AG04449 (cell line): ENCODE results near the gene FNDC4.

Source experiments
- CTCF ChIA-PET: fragments of 350-600 bp; formaldehyde crosslinking; extraction: SDS; loops from one replicate; lab custom pipeline; 2021; ENCODE audit warnings: antibody characterized with exemption; lab: Yijun Ruan, JAX
- POLR2A ChIA-PET: fragments of 400-600, 350-600 bp; formaldehyde crosslinking; extraction: SDS; loops from one replicate; lab custom pipeline; 2020; ENCODE audit warnings: antibody characterized with exemption, inconsistent platforms; lab: Yijun Ruan, JAX
- DNase-seq: peaks from one replicate; pipeline ENCODE4 v3.0.0-alpha.2; 2010; ENCODE audit warnings: low read depth, low spot score
- H3K4me3 ChIP-seq: 2 replicates; pipeline ENCODE4 v1.5.1; 2011; ENCODE audit warnings: low read depth, mild to moderate bottlenecking, control low read depth, low read length
- TF ChIP-seq, protein P1 (sequence below): IDR thresholded peaks from one replicate; pipeline ENCODE4 v1.5.1; 2011; ENCODE audit warnings: mild to moderate bottlenecking, moderate library complexity, low read length, control low read depth, inconsistent platforms; ENCODE audit not compliant: insufficient read depth; ENCODE audit errors: missing control alignments

FNDC4 gene

DNA sequence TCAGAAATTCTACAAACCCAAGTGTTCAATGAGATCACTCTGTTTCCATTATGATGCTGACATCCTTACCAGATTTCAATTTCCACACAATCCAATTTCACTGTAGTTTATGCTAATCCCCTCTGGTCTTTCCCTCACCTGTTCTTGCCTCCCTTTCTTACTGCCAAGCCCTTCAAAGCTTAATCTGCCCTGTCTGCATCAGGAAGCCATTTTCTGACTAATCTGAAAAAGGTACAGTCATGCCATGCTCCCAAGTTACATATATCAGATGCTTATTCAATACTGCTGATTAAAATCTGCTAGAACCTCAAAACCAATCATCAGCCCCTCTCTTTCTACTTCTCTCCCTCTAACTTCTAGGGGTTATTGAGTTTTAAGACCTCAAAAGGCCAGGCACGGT lies 43.9 kb downstream of the FNDC4 start:
- CTCF ChIA-PET, result no interaction called here
- POLR2A ChIA-PET, result no interaction called here
- DNase-seq, result no peak
- H3K4me3 ChIP-seq, result no peak overlapping the region
- TF ChIP-seq, protein P1, sequence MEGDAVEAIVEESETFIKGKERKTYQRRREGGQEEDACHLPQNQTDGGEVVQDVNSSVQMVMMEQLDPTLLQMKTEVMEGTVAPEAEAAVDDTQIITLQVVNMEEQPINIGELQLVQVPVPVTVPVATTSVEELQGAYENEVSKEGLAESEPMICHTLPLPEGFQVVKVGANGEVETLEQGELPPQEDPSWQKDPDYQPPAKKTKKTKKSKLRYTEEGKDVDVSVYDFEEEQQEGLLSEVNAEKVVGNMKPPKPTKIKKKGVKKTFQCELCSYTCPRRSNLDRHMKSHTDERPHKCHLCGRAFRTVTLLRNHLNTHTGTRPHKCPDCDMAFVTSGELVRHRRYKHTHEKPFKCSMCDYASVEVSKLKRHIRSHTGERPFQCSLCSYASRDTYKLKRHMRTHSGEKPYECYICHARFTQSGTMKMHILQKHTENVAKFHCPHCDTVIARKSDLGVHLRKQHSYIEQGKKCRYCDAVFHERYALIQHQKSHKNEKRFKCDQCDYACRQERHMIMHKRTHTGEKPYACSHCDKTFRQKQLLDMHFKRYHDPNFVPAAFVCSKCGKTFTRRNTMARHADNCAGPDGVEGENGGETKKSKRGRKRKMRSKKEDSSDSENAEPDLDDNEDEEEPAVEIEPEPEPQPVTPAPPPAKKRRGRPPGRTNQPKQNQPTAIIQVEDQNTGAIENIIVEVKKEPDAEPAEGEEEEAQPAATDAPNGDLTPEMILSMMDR, result no peak

DNA sequence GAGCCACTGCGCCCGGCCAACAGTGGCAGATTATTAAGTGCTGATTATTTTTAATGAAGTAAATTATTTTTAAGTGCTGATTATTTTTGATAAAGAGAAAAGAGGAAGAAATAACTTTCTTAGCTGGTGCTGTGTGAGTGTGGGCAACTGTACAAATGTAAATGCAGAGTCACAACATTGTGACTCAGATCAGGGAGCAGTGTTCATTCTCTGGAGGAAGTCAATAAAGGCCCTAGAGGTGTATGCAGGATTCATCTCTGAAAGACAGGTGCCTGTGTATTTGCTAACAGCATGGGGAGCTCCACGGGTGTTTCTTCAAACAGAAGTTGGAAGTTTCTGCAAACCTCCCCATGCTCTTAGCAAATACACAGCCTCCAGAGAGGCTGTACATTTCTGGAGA lies 46.6 kb downstream of the FNDC4 start:
- TF ChIP-seq, protein P1, result no peak
- H3K4me3 ChIP-seq, result no peak overlapping the region
- ChIA-PET CTCF (interaction anchor here (0.9 to 2.6 kb wide), 3 partner anchors 18 to 22 kb away, joined by 3 to 10 read pairs (median 3); no protein-coding TSS in a partner anchor), POLR2A (no interaction called here)
- DNase-seq, result no peak

DNA sequence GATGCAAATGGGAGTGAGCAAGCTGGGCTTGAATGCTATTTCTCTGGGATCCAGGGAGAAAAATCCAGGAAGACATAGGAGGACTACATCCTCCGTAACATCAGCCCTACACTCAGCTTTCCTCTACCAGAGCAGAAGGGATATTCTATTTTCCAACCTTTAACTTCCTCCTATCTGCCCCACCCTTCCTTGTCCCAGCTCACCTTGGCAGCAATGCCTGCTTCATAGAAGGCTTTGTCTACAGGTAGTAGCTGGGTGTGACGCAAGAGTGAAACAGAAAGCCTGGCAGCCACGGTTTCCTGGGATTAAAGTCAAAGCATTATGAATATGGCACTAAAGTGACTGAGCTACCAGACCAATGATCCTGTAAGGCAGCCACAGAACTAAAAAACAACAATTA lies 48.9 kb downstream of the FNDC4 start:
- TF ChIP-seq, protein P1, result no peak
- H3K4me3 ChIP-seq, result no peak overlapping the region
- CTCF ChIA-PET, result interaction anchor here (1.4 to 2.6 kb wide), 2 partner anchors 7 to 16 kb away, joined by 3 to 10 read pairs; no protein-coding TSS in a partner anchor
- POLR2A ChIA-PET, result interaction anchor here (1.2 kb wide), 1 partner anchor 36 kb away, joined by 3 read pairs; the partner anchor contains the start of gene PPM1G
- no peak for DNase-seq

DNA sequence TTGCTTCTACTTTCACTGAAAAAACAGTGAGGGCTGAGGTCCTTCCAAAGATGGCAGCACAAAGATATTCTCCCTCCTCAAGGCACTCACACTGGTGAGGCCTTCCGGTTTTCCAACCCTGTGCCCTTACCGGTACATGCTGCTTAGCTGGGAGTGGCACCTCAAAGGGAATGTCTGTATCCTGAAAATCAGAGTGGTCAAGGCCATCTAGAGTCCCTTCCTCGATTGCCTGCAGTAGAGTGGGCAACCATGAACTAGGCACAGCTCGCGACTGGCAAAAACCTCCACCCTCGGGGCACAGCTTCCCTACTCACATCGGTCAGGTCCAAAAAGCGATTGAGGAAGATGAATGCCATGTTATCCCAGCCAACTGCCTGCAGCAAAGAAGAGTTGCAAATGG lies 49.4 kb downstream of the FNDC4 start:
- DNase-seq, result no peak
- ChIA-PET POLR2A (interaction anchor here (1.2 kb wide), 1 partner anchor 36 kb away, joined by 3 read pairs; the partner anchor contains the start of gene PPM1G), CTCF (interaction anchor here (1.4 to 2.6 kb wide), 2 partner anchors 8 to 16 kb away, joined by 3 to 10 read pairs; no protein-coding TSS in a partner anchor)
- H3K4me3 ChIP-seq, result no peak overlapping the region
- TF ChIP-seq, protein P1, result no peak

DNA sequence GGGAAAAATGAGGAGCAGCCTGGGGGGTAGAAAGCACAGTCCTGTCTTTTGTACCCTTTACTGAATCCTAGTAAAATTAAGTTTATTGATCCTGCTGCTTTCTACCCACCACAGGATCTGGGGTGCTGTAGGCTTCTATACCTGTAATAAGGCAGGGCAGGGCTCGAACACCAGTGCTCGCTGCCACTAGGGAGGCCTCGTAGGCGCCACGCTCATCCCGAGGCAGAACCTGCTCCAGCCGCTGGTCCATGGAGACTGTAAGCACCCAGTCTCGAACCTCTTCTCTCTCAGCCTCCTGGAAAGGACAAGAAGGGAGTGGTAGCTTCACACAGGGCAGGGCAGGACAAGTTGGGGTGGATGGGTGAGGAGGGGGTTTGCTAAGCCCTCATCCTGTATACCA lies 49.8 kb downstream of the FNDC4 start:
- ChIA-PET CTCF (interaction anchor here (1.4 kb wide), 1 partner anchor 8 kb away, joined by 3 read pairs; no protein-coding TSS in a partner anchor), POLR2A (no interaction called here)
- TF ChIP-seq, protein P1, result no peak
- no peak overlapping the region for H3K4me3 ChIP-seq
- DNase-seq, result no peak

DNA sequence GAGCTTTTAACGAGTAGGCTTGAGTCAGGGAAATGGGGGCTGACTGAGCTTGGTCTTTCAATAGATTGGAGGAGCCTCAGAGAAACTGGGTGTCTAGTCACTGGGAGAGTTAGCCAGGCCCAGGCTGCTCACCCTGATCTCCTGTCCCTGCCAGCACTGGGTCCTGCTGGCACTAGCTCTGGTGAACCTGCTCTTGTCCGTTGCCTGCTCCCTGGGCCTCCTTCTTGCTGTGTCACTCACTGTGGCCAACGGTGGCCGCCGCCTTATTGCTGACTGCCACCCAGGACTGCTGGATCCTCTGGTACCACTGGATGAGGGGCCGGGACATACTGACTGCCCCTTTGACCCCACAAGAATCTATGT lies 52.1 kb downstream of the FNDC4 start:
- CTCF ChIA-PET, result no interaction called here
- DNase-seq, result no peak
- POLR2A ChIA-PET, result no interaction called here
- H3K4me3 ChIP-seq, result no peak overlapping the region
- TF ChIP-seq, protein P1, result no peak
